NB4 (cell line): Measurements from ENCODE around the gene SSNA1.

Experiments
- CTCF ChIP-seq: IDR thresholded peaks from one replicate; pipeline ENCODE4 v1.5.1; 2012; ENCODE audit warnings: low read depth, low read length
- MAX ChIP-seq: IDR thresholded peaks from 2 replicates; pipeline ENCODE4 v1.6.1; 2011; ENCODE audit warnings: low read depth, low read length
- MYC ChIP-seq: IDR thresholded peaks from 2 replicates; pipeline ENCODE4 v1.6.1; 2011; ENCODE audit warnings: low read depth, low read length
- POLR2A ChIP-seq: IDR thresholded peaks from 2 replicates; pipeline ENCODE4 v1.6.1; 2011; ENCODE audit warnings: mild to moderate bottlenecking; ENCODE audit not compliant: insufficient read length; ENCODE audit errors: extremely low read depth

GRCh38 chr9:137145731-137146526 is 42.5 kb upstream of the SSNA1 start:
- TF ChIP-seq CTCF (no peak), POLR2A (no peak), MYC (no peak), MAX (no peak)
